WTC11 (cell line): ENCODE results near the gene KLHL22. TPM values are rescaled to one million over a fixed set of nuclear protein-coding genes. Genes with fewer than 3 reads are reported as not detected.
A peak's percentile ranks its signal among the peaks of the same experiment; 100 is the strongest.

Experiments
- ATAC-seq: fragments of 200-7000 bp; cut with Tn5 transposase; 2 replicates; pipeline ENCODE4 v1.10.0; 2021; ENCODE audit warnings: mild to moderate bottlenecking, moderate library complexity
- CTCF ChIA-PET: fragments of 300-600 bp; sonication (Branson Sonifier 250); formaldehyde crosslinking; loops from one replicate; lab custom pipeline; 2021; ENCODE audit warnings: antibody characterized with exemption; lab: Charles Lee
- POLR2A ChIA-PET: fragments of 350-600 bp; sonication (Branson Sonifier 250); formaldehyde crosslinking; loops from one replicate; lab custom pipeline; 2021; ENCODE audit warnings: antibody characterized with exemption; lab: Charles Lee
- DNase-seq: peaks from one replicate; pipeline ENCODE4 v3.0.0; 2021; ENCODE audit warnings: low spot score
- H3K27ac Mint-ChIP-seq: 2 replicates; pipeline ENCODE4 v1.8.0; 2021; ENCODE audit warnings: mixed read lengths
- H3K27me3 Mint-ChIP-seq: 2 replicates; pipeline ENCODE4 v1.8.0; 2021; ENCODE audit warnings: low read depth, mild to moderate bottlenecking, moderate library complexity, mixed read lengths
- H3K36me3 Mint-ChIP-seq: 2 replicates; pipeline ENCODE4 v1.8.0; 2021; ENCODE audit warnings: mixed read lengths
- H3K4me1 Mint-ChIP-seq: 2 replicates; pipeline ENCODE4 v1.8.0; 2022; ENCODE audit warnings: mixed read lengths
- H3K4me3 Mint-ChIP-seq: 2 replicates; pipeline ENCODE4 v1.8.0; 2021; ENCODE audit warnings: mild to moderate bottlenecking, moderate library complexity, mixed read lengths
- H3K9me3 Mint-ChIP-seq: 2 replicates; pipeline ENCODE4 v1.8.0; 2021; ENCODE audit warnings: mixed read lengths
- GRHL2 ChIP-seq: fragments of 250-450 bp; sonication (Bioruptor Pico); IDR thresholded peaks from 2 replicates; pipeline ENCODE4 v1.8.0; 2022; ENCODE audit warnings: mild to moderate bottlenecking, moderate library complexity; ENCODE audit not compliant: insufficient replicate concordance, severe bottlenecking
- MXD4 ChIP-seq: fragments of 250-450 bp; sonication (Bioruptor Pico); IDR thresholded peaks from 2 replicates; pipeline ENCODE4 v1.8.0; 2021; ENCODE audit warnings: mild to moderate bottlenecking, moderate library complexity, borderline replicate concordance
- NFYB ChIP-seq: sonication (generic); formaldehyde crosslinking; conservative IDR thresholded peaks from 2 replicates; pipeline ENCODE4 v1.8.0; 2022; ENCODE audit warnings: low read depth, missing genetic modification reagents
- NR3C1 ChIP-seq: sonication (generic); formaldehyde crosslinking; conservative IDR thresholded peaks from 2 replicates; pipeline ENCODE4 v1.8.1; 2023; ENCODE audit warnings: low read depth, mild to moderate bottlenecking, missing genetic modification reagents
- RELA ChIP-seq: sonication (generic); formaldehyde crosslinking; IDR thresholded peaks from 2 replicates; pipeline ENCODE4 v1.8.1; 2022; ENCODE audit warnings: missing genetic modification reagents, mild to moderate bottlenecking, borderline replicate concordance
- TEAD4 ChIP-seq: sonication (generic); formaldehyde crosslinking; IDR thresholded peaks from 2 replicates; pipeline ENCODE4 v1.8.0; 2022; ENCODE audit warnings: mild to moderate bottlenecking, missing genetic modification reagents
- ZNF263 ChIP-seq: sonication (generic); formaldehyde crosslinking; IDR thresholded peaks from 2 replicates; pipeline ENCODE4 v1.8.1; 2022; ENCODE audit warnings: low read depth, mild to moderate bottlenecking, moderate library complexity, missing genetic modification reagents
- ZNF396 ChIP-seq: fragments of 250-450 bp; sonication (Bioruptor Pico); IDR thresholded peaks from 2 replicates; pipeline ENCODE4 v1.8.0; 2021; ENCODE audit warnings: mild to moderate bottlenecking, moderate library complexity, borderline replicate concordance
- total RNA-seq: library from RNA; stranded (reverse); gene quantifications from 3 replicates; pipeline ENCODE4 v1.2.3, GENCODE V29; 2021
- TF ChIP-seq, protein P1 (sequence below): fragments of 200-600 bp; IDR thresholded peaks from 2 replicates; pipeline ENCODE4 v1.8.0; 2022; ENCODE audit warnings: antibody characterized with exemption
- TF ChIP-seq, protein P2 (sequence below): fragments of 250-450 bp; sonication (Bioruptor Pico); conservative IDR thresholded peaks from 2 replicates; pipeline ENCODE4 v1.9.0; 2021; ENCODE audit warnings: mild to moderate bottlenecking
- TF ChIP-seq, protein P3 (sequence below): fragments of 250-450 bp; sonication (Bioruptor Pico); IDR thresholded peaks from 2 replicates; pipeline ENCODE4 v2.1.2; 2022; ENCODE audit warnings: mild to moderate bottlenecking, moderate library complexity
- TF ChIP-seq, protein P4 (sequence below): sonication (generic); formaldehyde crosslinking; IDR thresholded peaks from 2 replicates; pipeline ENCODE4 v1.8.0; 2023; ENCODE audit warnings: mild to moderate bottlenecking, missing genetic modification reagents
- TF ChIP-seq, protein P5 (sequence below): sonication (generic); formaldehyde crosslinking; IDR thresholded peaks from 2 replicates; pipeline ENCODE4 v1.8.0; 2022; ENCODE audit warnings: missing genetic modification reagents
- TF ChIP-seq, protein P6 (sequence below): fragments of 250-450 bp; sonication (Bioruptor Pico); IDR thresholded peaks from 2 replicates; pipeline ENCODE4 v1.8.0; 2021; ENCODE audit warnings: mild to moderate bottlenecking

Gene KLHL22
- total RNA-seq, 1 experiment from 2014 or later, result 15.7 TPM

DNA sequence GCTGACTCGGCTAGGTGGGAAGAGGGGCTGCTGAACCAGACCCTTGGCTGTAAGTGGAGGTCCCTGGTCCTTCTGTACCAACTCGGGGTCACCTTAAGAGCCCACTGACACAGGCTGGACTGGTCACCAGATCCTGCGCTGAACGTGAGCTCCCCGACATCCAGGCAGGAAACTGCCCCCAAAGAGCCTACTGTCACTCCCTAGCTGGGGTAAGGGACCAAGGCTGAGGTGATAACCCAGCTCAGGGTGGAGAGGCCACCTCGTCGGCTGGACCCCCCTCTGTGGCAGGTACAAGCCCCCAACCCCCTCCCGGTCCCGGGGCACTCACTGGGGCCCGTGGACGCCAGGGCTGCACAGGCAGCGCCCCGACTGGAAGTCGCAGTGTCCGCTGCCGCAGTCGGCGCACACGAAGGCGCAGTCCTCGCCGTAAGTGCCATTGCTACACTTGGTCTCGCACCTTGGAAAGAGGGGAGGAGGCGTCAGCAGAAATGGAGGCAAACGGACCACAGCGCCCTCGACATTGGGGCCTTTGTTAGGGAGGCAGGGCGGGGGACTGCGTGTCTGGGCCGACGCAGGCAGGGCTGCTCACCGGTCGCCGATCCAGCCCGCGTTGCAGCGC lies 65.4 kb downstream of the KLHL22 start:
- ATAC-seq, result no peak
- CTCF ChIA-PET, result interaction anchor here (0.9 to 1.6 kb wide), 5 partner anchors 9 to 134 kb away, joined by 3 to 15 read pairs (median 6); no protein-coding TSS in a partner anchor
- no peak for DNase-seq
- POLR2A ChIA-PET, result no interaction called here
- Mint-ChIP-seq H3K27me3 (peaks cover 53% of the 10 kb centered on the region), H3K9me3 (no peaks in the 10 kb centered on the region), H3K27ac (no peak overlapping the region), H3K4me1 (peaks cover 14% of the 10 kb centered on the region), H3K4me3 (peak overlapping the region; percentile 58), H3K36me3 (peaks cover 9% of the 10 kb centered on the region)
- TF ChIP-seq, protein P1, sequence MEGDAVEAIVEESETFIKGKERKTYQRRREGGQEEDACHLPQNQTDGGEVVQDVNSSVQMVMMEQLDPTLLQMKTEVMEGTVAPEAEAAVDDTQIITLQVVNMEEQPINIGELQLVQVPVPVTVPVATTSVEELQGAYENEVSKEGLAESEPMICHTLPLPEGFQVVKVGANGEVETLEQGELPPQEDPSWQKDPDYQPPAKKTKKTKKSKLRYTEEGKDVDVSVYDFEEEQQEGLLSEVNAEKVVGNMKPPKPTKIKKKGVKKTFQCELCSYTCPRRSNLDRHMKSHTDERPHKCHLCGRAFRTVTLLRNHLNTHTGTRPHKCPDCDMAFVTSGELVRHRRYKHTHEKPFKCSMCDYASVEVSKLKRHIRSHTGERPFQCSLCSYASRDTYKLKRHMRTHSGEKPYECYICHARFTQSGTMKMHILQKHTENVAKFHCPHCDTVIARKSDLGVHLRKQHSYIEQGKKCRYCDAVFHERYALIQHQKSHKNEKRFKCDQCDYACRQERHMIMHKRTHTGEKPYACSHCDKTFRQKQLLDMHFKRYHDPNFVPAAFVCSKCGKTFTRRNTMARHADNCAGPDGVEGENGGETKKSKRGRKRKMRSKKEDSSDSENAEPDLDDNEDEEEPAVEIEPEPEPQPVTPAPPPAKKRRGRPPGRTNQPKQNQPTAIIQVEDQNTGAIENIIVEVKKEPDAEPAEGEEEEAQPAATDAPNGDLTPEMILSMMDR, result no peak
- TF ChIP-seq NR3C1, result no peak
- TF ChIP-seq GRHL2 (CRISPR knock-in tag), result no peak
- TF ChIP-seq ZNF396 (CRISPR knock-in tag), result no peak
- no peak for TF ChIP-seq RELA
- no peak for TF ChIP-seq MXD4 (CRISPR knock-in tag)
- TF ChIP-seq NFYB (CRISPR knock-in tag), result 0 out of 2 replicates have a peak, but pooled peaks have one; percentile 12
- TF ChIP-seq, protein P2, sequence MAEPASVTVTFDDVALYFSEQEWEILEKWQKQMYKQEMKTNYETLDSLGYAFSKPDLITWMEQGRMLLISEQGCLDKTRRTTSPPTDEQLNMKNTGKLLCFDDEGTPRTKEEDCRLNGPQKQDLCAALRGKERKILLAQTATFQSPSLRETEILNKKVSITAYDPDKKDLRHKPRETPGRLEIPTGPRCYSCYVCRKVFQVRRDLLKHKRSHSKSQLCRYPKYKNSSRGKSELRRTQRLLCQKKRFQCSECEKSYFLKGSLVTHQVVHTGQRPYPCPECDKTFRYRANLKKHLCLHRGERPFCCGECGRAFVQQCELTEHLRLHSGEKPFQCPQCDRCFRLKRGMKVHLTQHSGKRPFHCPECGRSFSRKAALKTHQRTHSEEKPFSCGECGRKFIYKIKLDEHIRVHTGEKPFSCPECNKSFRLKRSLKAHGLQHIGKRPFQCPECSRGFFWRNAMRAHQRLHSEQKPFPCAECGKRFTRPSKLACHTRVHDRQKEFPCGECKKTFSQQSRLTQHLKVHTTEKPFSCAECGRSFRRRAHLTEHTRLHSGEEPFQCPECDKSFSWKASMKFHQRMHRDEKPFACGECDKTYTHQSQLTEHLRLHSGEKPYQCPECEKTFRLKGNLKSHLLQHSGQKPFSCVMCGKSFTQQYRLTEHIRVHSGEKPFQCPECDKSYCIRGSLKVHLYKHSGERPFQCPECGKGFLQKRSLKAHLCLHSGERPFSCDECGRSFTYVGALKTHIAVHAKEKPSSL (CRISPR knock-in tag), result no peak
- TF ChIP-seq TEAD4 (CRISPR knock-in tag), result no peak
- no peak for TF ChIP-seq ZNF263 (CRISPR knock-in tag)
- TF ChIP-seq, protein P3, sequence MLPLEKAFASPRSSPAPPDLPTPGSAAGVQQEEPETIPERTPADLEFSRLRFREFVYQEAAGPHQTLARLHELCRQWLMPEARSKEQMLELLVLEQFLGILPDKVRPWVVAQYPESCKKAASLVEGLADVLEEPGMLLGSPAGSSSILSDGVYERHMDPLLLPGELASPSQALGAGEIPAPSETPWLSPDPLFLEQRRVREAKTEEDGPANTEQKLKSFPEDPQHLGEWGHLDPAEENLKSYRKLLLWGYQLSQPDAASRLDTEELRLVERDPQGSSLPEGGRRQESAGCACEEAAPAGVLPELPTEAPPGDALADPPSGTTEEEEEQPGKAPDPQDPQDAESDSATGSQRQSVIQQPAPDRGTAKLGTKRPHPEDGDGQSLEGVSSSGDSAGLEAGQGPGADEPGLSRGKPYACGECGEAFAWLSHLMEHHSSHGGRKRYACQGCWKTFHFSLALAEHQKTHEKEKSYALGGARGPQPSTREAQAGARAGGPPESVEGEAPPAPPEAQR (CRISPR knock-in tag), result no peak
- TF ChIP-seq, protein P4, sequence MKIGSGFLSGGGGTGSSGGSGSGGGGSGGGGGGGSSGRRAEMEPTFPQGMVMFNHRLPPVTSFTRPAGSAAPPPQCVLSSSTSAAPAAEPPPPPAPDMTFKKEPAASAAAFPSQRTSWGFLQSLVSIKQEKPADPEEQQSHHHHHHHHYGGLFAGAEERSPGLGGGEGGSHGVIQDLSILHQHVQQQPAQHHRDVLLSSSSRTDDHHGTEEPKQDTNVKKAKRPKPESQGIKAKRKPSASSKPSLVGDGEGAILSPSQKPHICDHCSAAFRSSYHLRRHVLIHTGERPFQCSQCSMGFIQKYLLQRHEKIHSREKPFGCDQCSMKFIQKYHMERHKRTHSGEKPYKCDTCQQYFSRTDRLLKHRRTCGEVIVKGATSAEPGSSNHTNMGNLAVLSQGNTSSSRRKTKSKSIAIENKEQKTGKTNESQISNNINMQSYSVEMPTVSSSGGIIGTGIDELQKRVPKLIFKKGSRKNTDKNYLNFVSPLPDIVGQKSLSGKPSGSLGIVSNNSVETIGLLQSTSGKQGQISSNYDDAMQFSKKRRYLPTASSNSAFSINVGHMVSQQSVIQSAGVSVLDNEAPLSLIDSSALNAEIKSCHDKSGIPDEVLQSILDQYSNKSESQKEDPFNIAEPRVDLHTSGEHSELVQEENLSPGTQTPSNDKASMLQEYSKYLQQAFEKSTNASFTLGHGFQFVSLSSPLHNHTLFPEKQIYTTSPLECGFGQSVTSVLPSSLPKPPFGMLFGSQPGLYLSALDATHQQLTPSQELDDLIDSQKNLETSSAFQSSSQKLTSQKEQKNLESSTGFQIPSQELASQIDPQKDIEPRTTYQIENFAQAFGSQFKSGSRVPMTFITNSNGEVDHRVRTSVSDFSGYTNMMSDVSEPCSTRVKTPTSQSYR (CRISPR knock-in tag), result 0 out of 2 replicates have a peak, but pooled peaks have one; percentile 47
- TF ChIP-seq, protein P5, sequence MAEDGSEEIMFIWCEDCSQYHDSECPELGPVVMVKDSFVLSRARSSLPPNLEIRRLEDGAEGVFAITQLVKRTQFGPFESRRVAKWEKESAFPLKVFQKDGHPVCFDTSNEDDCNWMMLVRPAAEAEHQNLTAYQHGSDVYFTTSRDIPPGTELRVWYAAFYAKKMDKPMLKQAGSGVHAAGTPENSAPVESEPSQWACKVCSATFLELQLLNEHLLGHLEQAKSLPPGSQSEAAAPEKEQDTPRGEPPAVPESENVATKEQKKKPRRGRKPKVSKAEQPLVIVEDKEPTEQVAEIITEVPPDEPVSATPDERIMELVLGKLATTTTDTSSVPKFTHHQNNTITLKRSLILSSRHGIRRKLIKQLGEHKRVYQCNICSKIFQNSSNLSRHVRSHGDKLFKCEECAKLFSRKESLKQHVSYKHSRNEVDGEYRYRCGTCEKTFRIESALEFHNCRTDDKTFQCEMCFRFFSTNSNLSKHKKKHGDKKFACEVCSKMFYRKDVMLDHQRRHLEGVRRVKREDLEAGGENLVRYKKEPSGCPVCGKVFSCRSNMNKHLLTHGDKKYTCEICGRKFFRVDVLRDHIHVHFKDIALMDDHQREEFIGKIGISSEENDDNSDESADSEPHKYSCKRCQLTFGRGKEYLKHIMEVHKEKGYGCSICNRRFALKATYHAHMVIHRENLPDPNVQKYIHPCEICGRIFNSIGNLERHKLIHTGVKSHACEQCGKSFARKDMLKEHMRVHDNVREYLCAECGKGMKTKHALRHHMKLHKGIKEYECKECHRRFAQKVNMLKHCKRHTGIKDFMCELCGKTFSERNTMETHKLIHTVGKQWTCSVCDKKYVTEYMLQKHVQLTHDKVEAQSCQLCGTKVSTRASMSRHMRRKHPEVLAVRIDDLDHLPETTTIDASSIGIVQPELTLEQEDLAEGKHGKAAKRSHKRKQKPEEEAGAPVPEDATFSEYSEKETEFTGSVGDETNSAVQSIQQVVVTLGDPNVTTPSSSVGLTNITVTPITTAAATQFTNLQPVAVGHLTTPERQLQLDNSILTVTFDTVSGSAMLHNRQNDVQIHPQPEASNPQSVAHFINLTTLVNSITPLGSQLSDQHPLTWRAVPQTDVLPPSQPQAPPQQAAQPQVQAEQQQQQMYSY, result peak; percentile 47; the same call in 1 of the 2 replicates
- TF ChIP-seq, protein P6, sequence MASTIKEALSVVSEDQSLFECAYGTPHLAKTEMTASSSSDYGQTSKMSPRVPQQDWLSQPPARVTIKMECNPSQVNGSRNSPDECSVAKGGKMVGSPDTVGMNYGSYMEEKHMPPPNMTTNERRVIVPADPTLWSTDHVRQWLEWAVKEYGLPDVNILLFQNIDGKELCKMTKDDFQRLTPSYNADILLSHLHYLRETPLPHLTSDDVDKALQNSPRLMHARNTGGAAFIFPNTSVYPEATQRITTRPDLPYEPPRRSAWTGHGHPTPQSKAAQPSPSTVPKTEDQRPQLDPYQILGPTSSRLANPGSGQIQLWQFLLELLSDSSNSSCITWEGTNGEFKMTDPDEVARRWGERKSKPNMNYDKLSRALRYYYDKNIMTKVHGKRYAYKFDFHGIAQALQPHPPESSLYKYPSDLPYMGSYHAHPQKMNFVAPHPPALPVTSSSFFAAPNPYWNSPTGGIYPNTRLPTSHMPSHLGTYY (CRISPR knock-in tag), result no peak
